Measurements from ENCODE around the gene PON2.

DNA sequence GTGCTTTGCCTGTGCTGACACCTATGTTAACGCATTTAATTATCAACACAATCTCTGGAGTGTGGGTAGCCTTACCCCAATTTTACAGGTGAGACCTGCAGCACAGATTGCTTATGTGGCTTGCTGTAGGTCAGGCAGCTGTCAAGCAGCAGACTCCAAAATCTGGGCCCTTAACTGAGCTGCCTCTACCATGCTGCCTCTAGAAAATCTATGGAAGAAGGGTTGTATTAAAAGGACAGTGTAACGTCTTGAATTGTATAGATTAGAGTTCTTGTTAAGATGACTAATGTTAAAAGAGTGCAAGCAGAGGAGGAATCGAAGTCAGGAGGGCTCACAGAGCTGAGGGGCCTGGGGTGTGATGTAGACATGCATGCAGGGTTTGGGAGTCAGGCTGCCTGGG is 37.4 kb downstream of the PON2 start:
- TF ChIP-seq, protein P1, sequence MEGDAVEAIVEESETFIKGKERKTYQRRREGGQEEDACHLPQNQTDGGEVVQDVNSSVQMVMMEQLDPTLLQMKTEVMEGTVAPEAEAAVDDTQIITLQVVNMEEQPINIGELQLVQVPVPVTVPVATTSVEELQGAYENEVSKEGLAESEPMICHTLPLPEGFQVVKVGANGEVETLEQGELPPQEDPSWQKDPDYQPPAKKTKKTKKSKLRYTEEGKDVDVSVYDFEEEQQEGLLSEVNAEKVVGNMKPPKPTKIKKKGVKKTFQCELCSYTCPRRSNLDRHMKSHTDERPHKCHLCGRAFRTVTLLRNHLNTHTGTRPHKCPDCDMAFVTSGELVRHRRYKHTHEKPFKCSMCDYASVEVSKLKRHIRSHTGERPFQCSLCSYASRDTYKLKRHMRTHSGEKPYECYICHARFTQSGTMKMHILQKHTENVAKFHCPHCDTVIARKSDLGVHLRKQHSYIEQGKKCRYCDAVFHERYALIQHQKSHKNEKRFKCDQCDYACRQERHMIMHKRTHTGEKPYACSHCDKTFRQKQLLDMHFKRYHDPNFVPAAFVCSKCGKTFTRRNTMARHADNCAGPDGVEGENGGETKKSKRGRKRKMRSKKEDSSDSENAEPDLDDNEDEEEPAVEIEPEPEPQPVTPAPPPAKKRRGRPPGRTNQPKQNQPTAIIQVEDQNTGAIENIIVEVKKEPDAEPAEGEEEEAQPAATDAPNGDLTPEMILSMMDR (IDR thresholded peaks at IDR 0.05; ENCODE audit: insufficient read depth, low read depth, low read length) = no peak
- no peak for TF ChIP-seq EZH2 (IDR thresholded peaks at IDR 0.05; ENCODE audit: insufficient read depth, low read length)

Measured in astrocyte (in vitro differentiated cells and primary cell).